Progenitor cell of endocrine pancreas (in vitro differentiated cells): ENCODE data around the gene ABCB6. TPM values are rescaled to one million over a fixed set of nuclear protein-coding genes. Genes with fewer than 3 reads are reported as not detected.

Experiments
- DNase-seq: peaks from one replicate; pipeline ENCODE4 v3.0.0; 2021; ENCODE audit warnings: low spot score; ENCODE audit not compliant: unreplicated experiment
- H3K27ac Mint-ChIP-seq: 2 replicates; pipeline ENCODE4 v1.8.0; 2021; ENCODE audit warnings: mild to moderate bottlenecking, moderate library complexity, mixed read lengths
- H3K27me3 Mint-ChIP-seq: 2 replicates; pipeline ENCODE4 v1.8.0; 2021; ENCODE audit warnings: mixed read lengths
- H3K36me3 Mint-ChIP-seq: 2 replicates; pipeline ENCODE4 v1.8.0; 2022; ENCODE audit warnings: mixed read lengths; ENCODE audit not compliant: insufficient read depth
- H3K4me1 Mint-ChIP-seq: 2 replicates; pipeline ENCODE4 v1.8.0; 2021; ENCODE audit warnings: low read depth, mixed read lengths
- H3K4me3 Mint-ChIP-seq: 2 replicates; pipeline ENCODE4 v1.8.0; 2021; ENCODE audit warnings: low read depth, mild to moderate bottlenecking, moderate library complexity, mixed read lengths
- H3K9me3 Mint-ChIP-seq: 2 replicates; pipeline ENCODE4 v1.8.0; 2021; ENCODE audit warnings: low read depth, mixed read lengths
- total RNA-seq: library from RNA; stranded (reverse); gene quantifications from 2 replicates; pipeline ENCODE4 v1.2.1, GENCODE V29; 2021
- TF ChIP-seq, protein P1 (sequence below): fragments of 200-600 bp; sonication (generic); IDR thresholded peaks from one replicate; pipeline ENCODE4 v1.5.0; 2021; ENCODE audit warnings: antibody characterized with exemption, mild to moderate bottlenecking; ENCODE audit not compliant: unreplicated experiment

The ABCB6 gene
- total RNA-seq, 1 donor from 2014 or later: 26.7 TPM

DNA sequence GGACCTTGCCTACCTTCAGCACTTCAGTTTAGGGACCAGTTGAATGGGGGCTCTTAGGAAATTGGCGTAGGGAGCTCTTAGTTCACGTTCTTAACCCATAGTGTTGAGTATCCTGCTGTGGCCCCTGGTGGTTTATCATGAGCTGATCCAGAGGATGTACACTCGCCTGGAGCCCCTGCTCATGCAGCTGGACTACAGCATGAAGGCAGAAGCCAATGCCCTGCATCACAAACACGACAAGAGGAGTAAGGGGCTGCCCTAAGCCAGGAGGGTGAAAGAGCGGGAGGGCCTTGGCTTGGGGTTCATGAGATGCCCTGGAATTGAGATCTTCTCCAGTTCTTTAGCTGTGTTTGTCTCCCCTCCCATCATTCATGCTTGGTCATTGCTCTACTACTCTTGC lies 37.8 kb downstream of the ABCB6 start:
- Mint-ChIP-seq H3K27ac (no peak overlapping the region), H3K4me3 (no peak overlapping the region), H3K27me3 (no peaks in the 10 kb centered on the region), H3K36me3 (peaks cover 10% of the 10 kb centered on the region), H3K4me1 (peaks cover 13% of the 10 kb centered on the region), H3K9me3 (no peaks in the 10 kb centered on the region)
- TF ChIP-seq, protein P1, sequence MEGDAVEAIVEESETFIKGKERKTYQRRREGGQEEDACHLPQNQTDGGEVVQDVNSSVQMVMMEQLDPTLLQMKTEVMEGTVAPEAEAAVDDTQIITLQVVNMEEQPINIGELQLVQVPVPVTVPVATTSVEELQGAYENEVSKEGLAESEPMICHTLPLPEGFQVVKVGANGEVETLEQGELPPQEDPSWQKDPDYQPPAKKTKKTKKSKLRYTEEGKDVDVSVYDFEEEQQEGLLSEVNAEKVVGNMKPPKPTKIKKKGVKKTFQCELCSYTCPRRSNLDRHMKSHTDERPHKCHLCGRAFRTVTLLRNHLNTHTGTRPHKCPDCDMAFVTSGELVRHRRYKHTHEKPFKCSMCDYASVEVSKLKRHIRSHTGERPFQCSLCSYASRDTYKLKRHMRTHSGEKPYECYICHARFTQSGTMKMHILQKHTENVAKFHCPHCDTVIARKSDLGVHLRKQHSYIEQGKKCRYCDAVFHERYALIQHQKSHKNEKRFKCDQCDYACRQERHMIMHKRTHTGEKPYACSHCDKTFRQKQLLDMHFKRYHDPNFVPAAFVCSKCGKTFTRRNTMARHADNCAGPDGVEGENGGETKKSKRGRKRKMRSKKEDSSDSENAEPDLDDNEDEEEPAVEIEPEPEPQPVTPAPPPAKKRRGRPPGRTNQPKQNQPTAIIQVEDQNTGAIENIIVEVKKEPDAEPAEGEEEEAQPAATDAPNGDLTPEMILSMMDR: no peak
- no peak for DNase-seq

DNA sequence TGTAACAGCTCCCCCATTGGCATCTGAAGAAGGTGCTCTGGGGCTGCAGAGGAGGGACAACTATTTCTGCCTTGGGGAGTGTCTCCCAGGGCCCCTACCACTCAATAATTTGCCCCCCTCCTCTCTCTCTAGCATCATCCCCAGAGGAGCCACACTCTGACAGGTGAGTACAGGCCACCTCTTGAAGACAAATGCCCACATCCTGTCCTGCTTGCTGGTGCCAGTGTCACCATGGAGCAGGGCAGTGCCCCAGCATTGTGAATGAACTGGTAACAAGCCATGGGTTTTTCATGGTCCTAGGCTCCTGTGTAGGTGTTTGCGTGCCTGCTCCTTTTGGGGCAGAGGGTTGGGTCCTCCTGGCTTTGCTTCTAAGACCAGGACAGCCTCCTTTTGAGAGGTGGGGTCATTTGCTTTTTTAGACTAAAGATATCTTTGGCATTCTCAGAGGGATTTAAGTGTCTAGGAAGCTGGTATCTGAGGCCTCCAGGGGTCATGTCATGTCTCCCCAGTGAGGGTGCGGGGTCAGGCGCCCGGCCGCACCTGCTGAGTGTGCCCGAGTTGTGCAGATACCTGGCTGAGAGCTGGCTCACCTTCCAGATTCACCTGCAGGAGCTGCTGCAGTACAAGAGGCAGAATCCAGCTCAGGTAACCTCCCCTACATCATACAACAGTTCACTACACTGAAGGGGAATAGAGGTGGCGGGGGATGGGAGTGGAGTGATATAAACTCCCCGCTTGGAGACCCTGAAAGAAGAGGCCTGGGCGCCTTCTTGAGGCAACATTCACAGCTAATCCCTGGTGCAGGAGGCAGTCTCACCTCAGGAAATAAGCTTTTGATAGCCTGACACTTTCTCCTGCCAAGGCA lies 38.9 kb downstream of the ABCB6 start:
- no peaks in the 10 kb centered on the region for H3K9me3 Mint-ChIP-seq
- H3K36me3 Mint-ChIP-seq: peaks cover 7% of the 10 kb centered on the region
- H3K27ac Mint-ChIP-seq: no peak overlapping the region
- DNase-seq: no peak
- H3K4me3 Mint-ChIP-seq: peak overlapping the region; percentile 79
- peaks cover 18% of the 10 kb centered on the region for H3K4me1 Mint-ChIP-seq
- no peaks in the 10 kb centered on the region for H3K27me3 Mint-ChIP-seq
- TF ChIP-seq, protein P1: no peak

- H3K4me1 Mint-ChIP-seq: peaks cover 20% of the 10 kb centered on the region
- peaks cover 10% of the 10 kb centered on the region for H3K36me3 Mint-ChIP-seq
- peak overlapping the region; percentile 78 for H3K27ac Mint-ChIP-seq
- H3K4me3 Mint-ChIP-seq: peak overlapping the region; percentile 79
- DNase-seq: no peak
- no peaks in the 10 kb centered on the region for H3K9me3 Mint-ChIP-seq
- TF ChIP-seq, protein P1: no peak
- no peaks in the 10 kb centered on the region for H3K27me3 Mint-ChIP-seq
These were observed 40.2 kb downstream of the ABCB6 start for GRCh38 chr2:219178377-219179175.

DNA sequence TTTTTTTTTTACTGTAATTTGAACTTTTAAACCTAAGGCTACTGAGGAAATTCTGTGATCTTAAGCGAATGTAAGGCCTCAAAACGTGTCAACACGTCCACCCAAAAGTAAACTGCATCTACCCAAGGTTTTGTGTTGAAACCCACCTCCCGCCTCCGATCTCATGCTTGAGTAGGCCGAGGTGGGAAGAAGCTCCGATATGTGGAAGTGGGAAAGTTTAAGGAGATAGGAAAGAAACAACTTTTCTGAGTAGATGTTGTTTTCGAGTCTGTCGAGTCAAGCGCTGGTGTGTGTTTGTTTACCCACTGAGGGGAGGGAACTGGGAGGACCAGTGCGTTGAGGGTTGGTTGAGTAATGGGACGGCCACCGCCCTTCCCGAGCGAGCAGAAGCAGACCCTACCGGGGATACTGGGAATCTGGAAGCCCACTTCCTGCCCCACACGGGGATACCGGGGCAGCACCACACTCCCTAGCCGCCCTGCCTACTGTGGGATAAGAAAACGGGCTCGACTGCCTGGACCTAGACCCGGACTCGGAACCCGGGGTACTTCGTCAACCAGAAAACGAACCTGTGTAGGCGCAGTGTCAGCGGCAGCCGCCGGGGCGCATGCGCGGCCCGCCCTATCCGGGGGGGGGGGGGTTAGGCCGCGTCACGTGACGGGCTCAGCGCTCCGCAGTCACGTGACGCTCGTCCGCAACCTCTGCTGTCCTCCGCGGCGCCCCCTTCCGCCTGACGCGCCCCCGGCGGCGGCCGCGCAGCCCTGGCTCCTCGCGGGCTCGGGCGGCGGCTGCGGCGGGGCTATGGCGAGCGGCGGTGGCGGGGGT lies 41.0 kb downstream of the ABCB6 start, which contains the start of gene RETREG2:
TSS of gene RETREG2 (plus strand) at position 724 of the 825 bp plus-strand sequence. CDS start at position 802, 78 bp downstream.
- H3K27ac Mint-ChIP-seq: peak within 1 kb of the TSS; percentile 97
- TF ChIP-seq, protein P1: peak; percentile 54
- peak; percentile 81 for DNase-seq

More for the DNA sequence above, 41.0 kb downstream of the ABCB6 start, which contains the start of gene RETREG2:
- peaks cover 20% of the 10 kb centered on the region for H3K4me1 Mint-ChIP-seq
- no peaks in the 10 kb centered on the region for H3K9me3 Mint-ChIP-seq
- peaks cover 8% of the 10 kb centered on the region for H3K36me3 Mint-ChIP-seq
- peak within 1 kb of the TSS; percentile 87 for H3K4me3 Mint-ChIP-seq
- H3K27me3 Mint-ChIP-seq: no peaks in the 10 kb centered on the region
